Tibial nerve (tissue), 4 donors: Measurements from ENCODE around the gene DLGAP1. TPM values are rescaled to one million over a fixed set of nuclear protein-coding genes. Genes with fewer than 3 reads are reported as not detected.

Source experiments
- DNase-seq, 2 donors: peaks; one replicate each; pipeline ENCODE4 v3.0.0-alpha.2; 2019; ENCODE audit warnings: low spot score in 2 of 2
- H3K27ac ChIP-seq, 4 donors: fragments of 200-600 bp; sonication (generic) in 3 of 4; one replicate each; pipeline ENCODE4 v1.5.1; 2017 to 2019; ENCODE audit warnings: mild to moderate bottlenecking in 1 of 4
- H3K27me3 ChIP-seq, 2 donors: fragments of 200-600 bp; sonication (generic) in 1 of 2; one replicate each; pipeline versions ENCODE4 v1.5.1 to v1.6.0; 2017 to 2019
- H3K36me3 ChIP-seq, 3 donors: fragments of 200-600 bp; sonication (generic); one replicate each; pipeline ENCODE4 v1.5.1; 2018 to 2019
- H3K4me1 ChIP-seq, 4 donors: fragments of 200-600 bp; sonication (generic) in 3 of 4; one replicate each; pipeline ENCODE4 v1.5.1; 2017 to 2019
- H3K4me3 ChIP-seq, 4 donors: fragments of 200-600 bp; sonication (generic) in 3 of 4; one replicate each; pipeline ENCODE4 v1.5.1; 2017 to 2019; ENCODE audit warnings: mild to moderate bottlenecking in 1 of 4, moderate library complexity in 1 of 4
- H3K9me3 ChIP-seq, 4 donors: fragments of 200-600 bp; sonication (generic) in 3 of 4; one replicate each; pipeline ENCODE4 v1.5.1; 2017 to 2019
- EP300 ChIP-seq, 2 donors: sonication (generic); formaldehyde crosslinking; IDR thresholded peaks; one replicate each; pipeline ENCODE4 v1.6.1; 2017; ENCODE audit warnings: antibody characterized with exemption in 2 of 2, mild to moderate bottlenecking in 1 of 2
- POLR2A ChIP-seq, 2 donors: fragments of 450-650 bp; IDR thresholded peaks; one replicate each; pipeline ENCODE4 v1.6.1; 2017; ENCODE audit warnings: antibody characterized with exemption in 2 of 2, mild to moderate bottlenecking in 2 of 2, moderate library complexity in 2 of 2
- WGBS, 2 donors: methylation state at CpG; one replicate each; pipeline ENCODE4 v1.1.5; 2018; 5-methylcytosine and 5-hydroxymethylcytosine counted together
- total RNA-seq, 4 donors: library from RNA; depleted of rRNA; stranded (reverse); fragments of >200 nt; gene quantifications; one replicate each; pipeline ENCODE4 v1.1.0, GENCODE V29; 2016
- TF ChIP-seq, protein P1 (sequence below), 5 experiments: fragments of 200-600 bp in 3 of 5; fragments of 450-650 bp in 2 of 5; sonication (generic) in 3 of 5; IDR thresholded peaks; one replicate each; pipeline ENCODE4 v1.5.1; 2016 to 2019; ENCODE audit warnings: antibody characterized with exemption in 5 of 5, mild to moderate bottlenecking in 3 of 5, moderate library complexity in 2 of 5

DLGAP1 gene
- total RNA-seq, 4 donors from 2014 or later = 1.5 to 18.3 (median 2.5) TPM

DNA sequence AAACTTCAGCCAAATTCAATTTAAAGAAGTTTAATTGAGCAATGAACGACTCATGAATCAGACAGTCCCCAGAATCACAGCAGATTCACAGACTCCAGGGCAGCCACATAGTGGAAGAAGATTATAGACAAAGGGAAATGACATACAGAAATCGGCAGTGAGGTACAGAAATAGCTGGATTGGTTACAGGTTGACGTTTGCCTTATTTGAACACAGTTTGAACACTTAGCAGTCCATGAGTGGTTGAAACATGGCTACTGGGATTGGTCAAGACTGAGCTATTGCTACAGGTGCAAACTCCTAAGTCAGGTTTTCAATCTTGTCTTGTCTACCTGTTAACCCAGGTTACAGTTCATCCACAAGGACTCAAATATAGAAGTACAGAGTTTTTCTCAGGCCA is 169.6 kb downstream of the DLGAP1 start:
- Histone ChIP-seq H3K9me3 (no peaks in the 10 kb centered on the region), H3K4me3 (no peak overlapping the region), H3K27ac (no peak overlapping the region), H3K36me3 (no peaks in the 10 kb centered on the region), H3K27me3 (no peaks in the 10 kb centered on the region), H3K4me1 (no peaks in the 10 kb centered on the region)
- no peak for DNase-seq
- TF ChIP-seq EP300 (IDR thresholded peaks at IDR 0.05) (no peak), POLR2A (IDR thresholded peaks at IDR 0.05) (no peak)
- TF ChIP-seq, protein P1, sequence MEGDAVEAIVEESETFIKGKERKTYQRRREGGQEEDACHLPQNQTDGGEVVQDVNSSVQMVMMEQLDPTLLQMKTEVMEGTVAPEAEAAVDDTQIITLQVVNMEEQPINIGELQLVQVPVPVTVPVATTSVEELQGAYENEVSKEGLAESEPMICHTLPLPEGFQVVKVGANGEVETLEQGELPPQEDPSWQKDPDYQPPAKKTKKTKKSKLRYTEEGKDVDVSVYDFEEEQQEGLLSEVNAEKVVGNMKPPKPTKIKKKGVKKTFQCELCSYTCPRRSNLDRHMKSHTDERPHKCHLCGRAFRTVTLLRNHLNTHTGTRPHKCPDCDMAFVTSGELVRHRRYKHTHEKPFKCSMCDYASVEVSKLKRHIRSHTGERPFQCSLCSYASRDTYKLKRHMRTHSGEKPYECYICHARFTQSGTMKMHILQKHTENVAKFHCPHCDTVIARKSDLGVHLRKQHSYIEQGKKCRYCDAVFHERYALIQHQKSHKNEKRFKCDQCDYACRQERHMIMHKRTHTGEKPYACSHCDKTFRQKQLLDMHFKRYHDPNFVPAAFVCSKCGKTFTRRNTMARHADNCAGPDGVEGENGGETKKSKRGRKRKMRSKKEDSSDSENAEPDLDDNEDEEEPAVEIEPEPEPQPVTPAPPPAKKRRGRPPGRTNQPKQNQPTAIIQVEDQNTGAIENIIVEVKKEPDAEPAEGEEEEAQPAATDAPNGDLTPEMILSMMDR (IDR thresholded peaks at IDR 0.05) = no peak
- 45 to 69% methylated on average over 3 of the region's 3 CpGs for WGBS, 2 donors

- no peaks in the 10 kb centered on the region for H3K4me1 ChIP-seq
- no peaks in the 10 kb centered on the region for H3K27me3 ChIP-seq
- no peak for DNase-seq
- TF ChIP-seq, protein P1 (IDR thresholded peaks at IDR 0.05) = no peak
- no peak for TF ChIP-seq POLR2A (IDR thresholded peaks at IDR 0.05)
- TF ChIP-seq EP300 (IDR thresholded peaks at IDR 0.05) = no peak
- H3K27ac ChIP-seq = no peak overlapping the region
- 39 to 61% methylated on average over 2 of the region's 2 CpGs for WGBS, 2 donors
- H3K9me3 ChIP-seq = no peaks in the 10 kb centered on the region
- H3K36me3 ChIP-seq = no peaks in the 10 kb centered on the region
- H3K4me3 ChIP-seq = no peak overlapping the region
These were observed 170.6 kb downstream of the DLGAP1 start for GRCh38 chr18:4284528-4284927.

DNA sequence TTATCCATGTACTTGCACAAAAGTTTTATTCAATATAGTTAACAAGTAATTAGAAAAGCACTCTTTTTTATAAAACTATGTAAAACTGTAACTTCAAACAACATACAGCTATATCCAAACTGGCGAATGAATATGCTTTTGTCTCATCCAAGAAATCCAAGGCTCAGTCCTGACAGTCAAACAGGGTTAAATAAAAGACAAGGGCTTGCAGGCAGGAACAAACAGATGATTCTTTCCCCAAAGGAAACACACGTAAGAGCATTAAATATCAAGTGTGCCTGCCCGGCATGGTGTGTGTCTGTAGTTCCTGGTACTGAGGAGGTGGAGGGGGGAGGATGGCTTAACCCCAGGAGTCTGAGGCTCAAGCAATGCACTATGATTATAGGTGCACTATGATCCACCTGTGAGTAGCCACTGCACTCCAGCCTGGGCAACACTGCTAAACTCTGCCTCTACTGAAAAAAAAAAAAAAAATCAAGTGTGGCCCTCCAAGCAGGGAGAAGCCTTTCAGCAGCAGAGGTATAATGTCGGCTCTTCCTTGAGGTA is 171.3 kb downstream of the DLGAP1 start:
- 40 to 43% methylated on average over 4 of the region's 4 CpGs for WGBS, 2 donors
- Histone ChIP-seq H3K27me3 (no peaks in the 10 kb centered on the region), H3K36me3 (no peaks in the 10 kb centered on the region), H3K4me3 (no peak overlapping the region), H3K27ac (no peak overlapping the region), H3K9me3 (no peaks in the 10 kb centered on the region), H3K4me1 (no peaks in the 10 kb centered on the region)
- no peak for DNase-seq
- no peak for TF ChIP-seq POLR2A (IDR thresholded peaks at IDR 0.05)
- TF ChIP-seq, protein P1 (IDR thresholded peaks at IDR 0.05) = no peak
- no peak for TF ChIP-seq EP300 (IDR thresholded peaks at IDR 0.05)

DNA sequence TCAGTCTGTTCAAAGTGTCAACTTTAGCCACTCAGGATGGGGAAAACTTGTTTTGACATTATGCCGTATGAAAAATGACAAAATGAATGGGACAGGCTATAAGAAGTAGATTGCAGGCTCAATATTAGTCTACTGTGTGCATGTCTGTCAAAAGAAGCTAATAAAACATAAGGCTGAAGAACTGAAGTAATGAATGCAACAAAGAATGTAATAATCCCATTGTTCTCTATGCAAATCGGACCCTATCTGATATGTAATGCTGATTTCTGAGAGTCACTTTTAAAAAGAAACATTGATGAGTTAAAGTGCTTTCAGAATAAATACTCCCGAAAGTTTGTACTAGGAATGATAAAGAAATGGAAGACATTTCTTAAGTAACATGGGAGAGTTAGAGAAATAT is 172.2 kb downstream of the DLGAP1 start:
- no peaks in the 10 kb centered on the region for H3K9me3 ChIP-seq
- H3K27ac ChIP-seq = no peak overlapping the region
- no peaks in the 10 kb centered on the region for H3K36me3 ChIP-seq
- H3K4me3 ChIP-seq = no peak overlapping the region
- no peaks in the 10 kb centered on the region for H3K27me3 ChIP-seq
- H3K4me1 ChIP-seq = no peaks in the 10 kb centered on the region
- 50% methylated on average over 3 of the region's 3 CpGs for WGBS, 2 donors
- no peak for DNase-seq
- TF ChIP-seq EP300 (IDR thresholded peaks at IDR 0.05) (no peak), POLR2A (IDR thresholded peaks at IDR 0.05) (no peak)
- TF ChIP-seq, protein P1 (IDR thresholded peaks at IDR 0.05) = no peak

DNA sequence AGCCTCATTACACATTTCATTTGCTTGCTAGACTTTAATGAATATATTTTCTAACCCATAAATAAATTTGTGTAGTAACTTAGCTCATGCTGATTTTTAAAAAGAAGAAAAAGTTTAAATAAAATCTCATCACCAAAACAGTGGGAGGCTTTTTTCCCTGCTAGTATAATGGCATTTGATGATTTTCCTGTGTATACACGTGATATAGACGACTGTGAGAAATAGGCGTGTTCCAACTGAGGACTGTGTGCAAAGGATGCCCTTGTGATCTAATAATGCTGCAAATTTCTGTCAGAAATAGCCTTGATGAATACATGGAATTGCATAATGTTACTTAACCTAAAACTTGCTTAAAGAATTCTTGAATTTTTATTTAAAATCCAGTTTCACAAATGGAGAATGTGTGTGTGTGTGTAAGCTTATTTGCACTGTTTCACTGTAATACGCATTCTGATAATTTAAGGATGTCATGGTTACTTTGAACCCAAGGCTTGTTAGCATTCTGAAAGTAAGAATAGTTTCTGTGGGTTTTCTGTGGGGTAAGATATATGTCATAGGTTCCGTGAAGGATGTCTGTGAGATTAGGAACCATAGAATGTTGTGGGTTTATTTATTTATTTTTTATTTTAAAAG is 178.0 kb downstream of the DLGAP1 start:
- no peak overlapping the region for H3K27ac ChIP-seq
- H3K27me3 ChIP-seq = no peaks in the 10 kb centered on the region
- H3K36me3 ChIP-seq = no peaks in the 10 kb centered on the region
- no peak for TF ChIP-seq POLR2A (IDR thresholded peaks at IDR 0.05)
- TF ChIP-seq, protein P1 (IDR thresholded peaks at IDR 0.05) = no peak
- no peak for TF ChIP-seq EP300 (IDR thresholded peaks at IDR 0.05)
- no peaks in the 10 kb centered on the region for H3K9me3 ChIP-seq
- H3K4me1 ChIP-seq = no peaks in the 10 kb centered on the region
- no peak for DNase-seq
- H3K4me3 ChIP-seq = no peak overlapping the region
- WGBS, 2 donors = 90 to 96% methylated on average over 5 of the region's 5 CpGs
